GM10266 (cell line): Measurements from ENCODE around the gene ACACB.
A peak's percentile ranks its signal among the peaks of the same experiment; 100 is the strongest.

Source experiments
- DNase-seq: peaks from one replicate; pipeline ENCODE4 v3.0.0; 2012; ENCODE audit errors: extremely low spot score
- TF ChIP-seq, protein P1 (sequence below): IDR thresholded peaks from 2 replicates; pipeline ENCODE4 v1.5.1; 2012; ENCODE audit warnings: mild to moderate bottlenecking, low read depth; ENCODE audit not compliant: control insufficient read depth, insufficient read depth; ENCODE audit errors: missing control alignments

Gene ACACB

DNA sequence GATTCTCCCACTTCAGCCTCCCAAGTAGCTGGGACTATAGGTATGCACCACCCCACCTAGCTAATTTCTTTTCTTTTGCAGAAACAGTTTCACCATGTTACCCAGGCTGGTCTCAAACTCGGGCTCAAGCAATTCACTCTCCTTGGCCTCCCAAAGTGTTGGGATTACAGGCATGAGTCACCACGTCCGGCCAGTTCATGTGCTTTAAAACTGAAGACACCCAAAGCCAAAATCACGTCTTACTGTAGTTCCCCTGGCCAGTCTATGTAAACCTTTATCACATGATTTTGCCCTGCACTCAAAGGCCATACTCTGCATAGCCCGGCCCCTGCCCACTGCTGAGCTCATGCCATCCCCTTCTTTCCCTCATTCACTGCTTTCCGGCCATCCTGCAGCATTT, 27.6 kb upstream of the ACACB start:
- TF ChIP-seq, protein P1, sequence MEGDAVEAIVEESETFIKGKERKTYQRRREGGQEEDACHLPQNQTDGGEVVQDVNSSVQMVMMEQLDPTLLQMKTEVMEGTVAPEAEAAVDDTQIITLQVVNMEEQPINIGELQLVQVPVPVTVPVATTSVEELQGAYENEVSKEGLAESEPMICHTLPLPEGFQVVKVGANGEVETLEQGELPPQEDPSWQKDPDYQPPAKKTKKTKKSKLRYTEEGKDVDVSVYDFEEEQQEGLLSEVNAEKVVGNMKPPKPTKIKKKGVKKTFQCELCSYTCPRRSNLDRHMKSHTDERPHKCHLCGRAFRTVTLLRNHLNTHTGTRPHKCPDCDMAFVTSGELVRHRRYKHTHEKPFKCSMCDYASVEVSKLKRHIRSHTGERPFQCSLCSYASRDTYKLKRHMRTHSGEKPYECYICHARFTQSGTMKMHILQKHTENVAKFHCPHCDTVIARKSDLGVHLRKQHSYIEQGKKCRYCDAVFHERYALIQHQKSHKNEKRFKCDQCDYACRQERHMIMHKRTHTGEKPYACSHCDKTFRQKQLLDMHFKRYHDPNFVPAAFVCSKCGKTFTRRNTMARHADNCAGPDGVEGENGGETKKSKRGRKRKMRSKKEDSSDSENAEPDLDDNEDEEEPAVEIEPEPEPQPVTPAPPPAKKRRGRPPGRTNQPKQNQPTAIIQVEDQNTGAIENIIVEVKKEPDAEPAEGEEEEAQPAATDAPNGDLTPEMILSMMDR = no peak
- DNase-seq = no peak

- TF ChIP-seq, protein P1 = no peak
- no peak for DNase-seq
Observed at GRCh38 chr12:109089683-109090082, 26.7 kb upstream of the ACACB start.

DNA sequence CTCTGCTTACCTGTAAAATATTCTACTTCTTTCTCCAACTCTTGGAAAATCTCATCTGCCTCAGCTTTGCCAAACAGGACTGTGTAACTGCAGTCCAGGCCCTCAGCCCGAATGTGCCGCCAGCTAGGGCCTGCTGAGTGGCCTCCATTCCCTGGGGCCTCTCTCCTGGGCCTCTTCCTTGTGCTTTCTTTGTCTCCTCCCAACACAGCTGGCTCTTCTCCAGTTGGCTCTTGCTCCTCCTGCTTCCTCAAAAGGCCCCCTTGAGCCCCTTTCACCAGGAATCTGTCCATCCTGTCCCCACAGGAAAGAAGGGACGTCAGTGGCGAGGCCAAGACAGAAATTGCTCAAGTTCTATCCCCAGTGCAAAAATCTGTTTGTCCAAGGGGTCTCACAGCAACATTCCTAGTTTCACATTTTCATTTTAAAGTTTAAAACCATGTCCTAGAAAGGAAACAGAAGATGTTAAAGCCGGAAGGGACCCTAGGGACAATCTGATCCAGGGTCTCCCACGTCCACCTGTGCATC, 23.8 kb upstream of the ACACB start:
- no peak for DNase-seq
- TF ChIP-seq, protein P1 = no peak

- TF ChIP-seq, protein P1 = peak; percentile 99
- DNase-seq = peak; percentile 88
Observed at GRCh38 chr12:109093022-109093918, 23.1 kb upstream of the ACACB start, which contains the start of gene ALKBH2. TSS of gene ALKBH2 (minus strand) at chr12:109093472. CDS start at chr12:109092786, 686 bp downstream.

- TF ChIP-seq, protein P1 = no peak
- DNase-seq = no peak
Observed at GRCh38 chr12:109097140-109097434, 19.3 kb upstream of the ACACB start.

DNA sequence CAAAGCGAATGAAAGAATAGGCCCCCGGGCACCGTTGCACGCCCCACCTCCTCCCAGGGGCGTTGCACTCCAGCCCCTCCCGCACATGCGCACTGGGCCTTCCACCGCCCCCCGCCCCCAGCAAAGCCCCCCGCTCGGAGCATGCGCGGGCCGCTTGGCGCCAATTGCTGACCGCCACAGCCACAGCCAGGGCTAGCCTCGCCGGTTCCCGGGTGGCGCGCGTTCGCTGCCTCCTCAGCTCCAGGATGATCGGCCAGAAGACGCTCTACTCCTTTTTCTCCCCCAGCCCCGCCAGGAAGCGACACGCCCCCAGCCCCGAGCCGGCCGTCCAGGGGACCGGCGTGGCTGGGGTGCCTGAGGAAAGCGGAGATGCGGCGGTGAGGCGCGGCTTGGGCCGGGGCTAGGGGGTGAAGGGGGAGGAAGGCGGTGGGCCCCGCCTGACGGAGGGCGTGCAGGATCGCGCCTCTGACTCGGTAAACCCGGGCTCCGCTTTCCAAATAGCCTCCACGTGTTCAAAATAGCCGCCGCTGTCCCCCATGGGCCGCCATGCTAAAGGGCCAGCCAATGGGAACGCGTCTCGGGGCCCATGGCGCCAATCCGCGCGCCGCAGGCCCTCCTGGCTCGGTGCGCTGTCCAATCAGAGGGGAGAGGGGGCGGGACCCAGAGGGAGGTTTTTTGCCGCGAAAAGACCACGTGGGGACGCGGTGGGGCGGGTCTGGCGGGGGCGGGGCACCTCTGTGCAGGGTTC, 18.8 kb upstream of the ACACB start, which contains the start of gene UNG:
Gene UNG, plus strand, starts transcription at position 163 of the 748 bp plus-strand sequence. Its CDS starts 83 bp downstream, at position 246.
- peak; percentile 98 for DNase-seq

More for the DNA sequence above, 18.8 kb upstream of the ACACB start, which contains the start of gene UNG:
- TF ChIP-seq, protein P1 = no peak
